B cell (primary cell): ENCODE results near the gene VRK2. TPM values are rescaled to one million over a fixed set of nuclear protein-coding genes. Genes with fewer than 3 reads are reported as not detected.

Source experiments
- ATAC-seq: fragments of 200-7000 bp; cut with Tn5 transposase; one replicate; pipeline ENCODE4 v1.10.0; 2021; ENCODE audit warnings: low read depth, mild to moderate bottlenecking, moderate number of reproducible peaks, moderate library complexity
- CTCF ChIA-PET: fragments of 350-600 bp; sonication (Branson Sonifier 250); formaldehyde crosslinking; loops from one replicate; lab custom pipeline; 2021; ENCODE audit warnings: antibody characterized with exemption, inconsistent platforms; lab: Charles Lee
- POLR2A ChIA-PET: fragments of 350-600 bp; sonication (Branson Sonifier 250); formaldehyde crosslinking; loops from one replicate; lab custom pipeline; 2021; ENCODE audit warnings: antibody characterized with exemption; lab: Charles Lee
- DNase-seq: peaks from one replicate; pipeline ENCODE4 v3.0.0; 2013
- H2AFZ ChIP-seq: 2 replicates; pipeline ENCODE4 v1.6.1; 2012; ENCODE audit warnings: mild to moderate bottlenecking, low read depth, low read length; ENCODE audit not compliant: insufficient read depth, poor library complexity, severe bottlenecking
- H3K27ac ChIP-seq, 2 donors: 1 replicate in 1 of 2; 2 replicates in 1 of 2; pipeline ENCODE4 v1.5.1; 2012 to 2013; ENCODE audit warnings: low read length in 2 of 2, mild to moderate bottlenecking in 2 of 2, moderate library complexity in 1 of 2
- H3K27me3 ChIP-seq, 4 experiments: fragments of 200-600 bp in 1 of 4; sonication (generic) in 1 of 4; replicated peaks in 1 of 4; 1 replicate in 2 of 4; 2 replicates in 2 of 4; pipeline versions ENCODE4 v1.6.1 to v1.7.0; 2013 to 2016; ENCODE audit warnings: low read length in 3 of 4, mild to moderate bottlenecking in 2 of 4, mixed read lengths in 1 of 4, moderate library complexity in 1 of 4; ENCODE audit not compliant: insufficient read depth in 4 of 4, control insufficient read depth in 3 of 4; ENCODE audit errors: control extremely low read depth in 1 of 4
- H3K36me3 ChIP-seq, 2 experiments: replicated peaks in 1 of 2; 1 replicate in 1 of 2; 2 replicates in 1 of 2; pipeline versions ENCODE4 v1.6.1 to v1.7.1; 2013; ENCODE audit warnings: low read length in 1 of 2; ENCODE audit not compliant: insufficient read depth in 2 of 2, control insufficient read depth in 1 of 2; ENCODE audit errors: control extremely low read depth in 1 of 2, extremely low read depth in 1 of 2
- H3K4me1 ChIP-seq, 2 donors: fragments of 200-600 bp in 1 of 2; sonication (generic) in 1 of 2; 1 replicate in 1 of 2; 2 replicates in 1 of 2; pipeline versions ENCODE4 v1.5.1 to v1.6.1; 2013 to 2017; ENCODE audit warnings: low read length in 2 of 2; ENCODE audit not compliant: control insufficient read depth in 2 of 2, insufficient read depth in 2 of 2
- H3K4me2 ChIP-seq: replicated peaks from 2 replicates; pipeline ENCODE3; 2012; ENCODE audit warnings: mild to moderate bottlenecking, low read depth, low read length; ENCODE audit not compliant: poor library complexity, severe bottlenecking
- H3K4me3 ChIP-seq, 5 experiments: fragments of 200-600 bp in 1 of 5; sonication (generic) in 1 of 5; 1 replicate in 3 of 5; 2 replicates in 2 of 5; pipeline versions ENCODE4 v1.5.1 to v1.7.0; 2011 to 2016; ENCODE audit warnings: low read length in 4 of 5, mild to moderate bottlenecking in 4 of 5, low read depth in 2 of 5, control low read depth in 1 of 5, moderate library complexity in 1 of 5; ENCODE audit not compliant: insufficient read depth in 1 of 5; ENCODE audit errors: control extremely low read depth in 1 of 5, extremely low read depth in 1 of 5
- H3K79me2 ChIP-seq: fragments of 200-600 bp; sonication (generic); one replicate; pipeline ENCODE4 v1.6.0; 2016; ENCODE audit warnings: low read length; ENCODE audit not compliant: control insufficient read depth, insufficient read depth
- H3K9ac ChIP-seq: fragments of 200-600 bp; sonication (generic); 2 replicates; pipeline ENCODE4 v1.6.1; 2017; ENCODE audit warnings: mild to moderate bottlenecking, low read length, moderate library complexity
- H3K9me3 ChIP-seq, 3 donors: one replicate each; pipeline versions ENCODE4 v1.6.1 to v1.7.1; 2013; ENCODE audit warnings: low read length in 2 of 3; ENCODE audit not compliant: control insufficient read depth in 2 of 3, insufficient read depth in 1 of 3; ENCODE audit errors: control extremely low read depth in 1 of 3
- H4K20me1 ChIP-seq: 2 replicates; pipeline ENCODE4 v1.6.0; 2012; ENCODE audit warnings: mild to moderate bottlenecking, low read length; ENCODE audit not compliant: insufficient read depth, control insufficient read depth, poor library complexity, severe bottlenecking
- H3K27ac Mint-ChIP-seq: one replicate; pipeline ENCODE4 v1.8.0; 2021; ENCODE audit warnings: mixed read lengths
- H3K27me3 Mint-ChIP-seq: one replicate; pipeline ENCODE4 v1.8.0; 2021; ENCODE audit warnings: mixed read lengths
- H3K4me1 Mint-ChIP-seq: one replicate; pipeline ENCODE4 v1.8.0; 2021; ENCODE audit warnings: mixed read lengths
- H3K4me3 Mint-ChIP-seq: one replicate; pipeline ENCODE4 v1.8.0; 2021; ENCODE audit warnings: mixed read lengths
- H3K9me3 Mint-ChIP-seq: one replicate; pipeline ENCODE4 v1.8.0; 2022; ENCODE audit warnings: mixed read lengths; ENCODE audit not compliant: insufficient read depth
- CTCF ChIP-seq: fragments of 200-600 bp; IDR thresholded peaks from one replicate; pipeline ENCODE4 v1.8.0; 2022; ENCODE audit warnings: antibody characterized with exemption, mild to moderate bottlenecking
- EZH2 ChIP-seq: IDR thresholded peaks from 2 replicates; pipeline ENCODE4 v1.6.1; 2012; ENCODE audit warnings: borderline replicate concordance, low read depth, mild to moderate bottlenecking, moderate library complexity, low read length; ENCODE audit not compliant: insufficient read depth, poor library complexity, severe bottlenecking
- WGBS: methylation state at CpG from one replicate; pipeline ENCODE4 v1.1.5; 2013; ENCODE audit warnings: missing lambda C conversion rate; ENCODE audit not compliant: insufficient coverage; 5-methylcytosine and 5-hydroxymethylcytosine counted together
- intact Hi-C: fragments of 100-400 bp; cut with micrococcal nuclease; formaldehyde crosslinking; loops from one replicate; pipeline ENCODE4 v1.10.0; 2022
- polyA plus RNA-seq: library from polyadenylated mRNA; depleted of rRNA; stranded (reverse); fragments of >200 nt; gene quantifications from 2 replicates; pipeline ENCODE4 v1.2.3, GENCODE V29; 2012
- total RNA-seq, 2 donors: library from RNA; stranded (reverse); fragments of 120-200 nt in 1 of 2; gene quantifications; 1 replicate in 1 of 2; 2 replicates in 1 of 2; pipeline versions ENCODE4 v1.2.3 to v1.2.4, GENCODE V29; 2013 to 2022

VRK2 gene
- total and polyA plus RNA-seq, 2 donors (not counting 1 experiment from before 2014, with no cell fraction given) = 10.2 to 35.5 TPM

- peaks cover 0 to 2% of the 10 kb centered on the region in 2 experiments for H3K36me3 ChIP-seq
- H3K4me3 ChIP-seq = peak overlapping the region in 1 of 5 experiments; percentile 5
- H3K9me3 ChIP-seq = no peaks in the 10 kb centered on the region
- no peak for ATAC-seq
- Mint-ChIP-seq H3K9me3 (no peaks in the 10 kb centered on the region), H3K4me3 (peak overlapping the region; percentile 38), H3K4me1 (peaks cover 53% of the 10 kb centered on the region), H3K27ac (peak overlapping the region; percentile 74), H3K27me3 (no peaks in the 10 kb centered on the region)
- POLR2A ChIA-PET = interaction anchor here (4.1 kb wide), 1 partner anchor 14 kb away, joined by 14 read pairs; the partner anchor contains the start of gene VRK2
- no CpG with 5 or more reads among the region's 1 CpG for WGBS
- no peaks in the 10 kb centered on the region for H3K27me3 ChIP-seq
- TF ChIP-seq CTCF = no peak
- no peak for TF ChIP-seq EZH2
- H4K20me1 ChIP-seq = no peaks in the 10 kb centered on the region
- intact Hi-C loops = loop anchor here (1.0 kb wide), 2 partner anchors 8 to 14 kb away; partner anchors contain the start of gene VRK2
- H3K79me2 ChIP-seq = peaks cover 4% of the 10 kb centered on the region
- CTCF ChIA-PET = no interaction called here
- DNase-seq = no peak
- H3K27ac ChIP-seq = no peak overlapping the region
- no peak overlapping the region for H2AFZ ChIP-seq
- H3K9ac ChIP-seq = no peak overlapping the region
- H3K4me1 ChIP-seq = peaks cover 27 to 35% of the 10 kb centered on the region in 2 donors
- H3K4me2 ChIP-seq = peak overlapping the region; percentile 64
Observed at GRCh38 chr2:58032764-58033080, 13.9 kb upstream of the VRK2 start.

- Histone ChIP-seq H3K4me2 (no peak overlapping the region), H3K27me3 (no peaks in the 10 kb centered on the region), H3K9ac (no peak overlapping the region), H3K27ac (no peak overlapping the region), H4K20me1 (no peaks in the 10 kb centered on the region), H3K36me3 (peaks cover 0 to 2% of the 10 kb centered on the region in 2 experiments), H3K9me3 (no peaks in the 10 kb centered on the region), H2AFZ (no peak overlapping the region), H3K4me3 (no peak overlapping the region), H3K79me2 (peaks cover 12% of the 10 kb centered on the region), H3K4me1 (peaks cover 29 to 39% of the 10 kb centered on the region in 2 donors)
- Mint-ChIP-seq H3K27ac (no peak overlapping the region), H3K4me3 (no peak overlapping the region), H3K9me3 (no peaks in the 10 kb centered on the region), H3K27me3 (no peaks in the 10 kb centered on the region), H3K4me1 (peaks cover 61% of the 10 kb centered on the region)
- ATAC-seq = no peak
- TF ChIP-seq EZH2 (no peak), CTCF (no peak)
- CTCF ChIA-PET = no interaction called here
- POLR2A ChIA-PET = interaction anchor here (4.1 kb wide), 1 partner anchor 13 kb away, joined by 14 read pairs; the partner anchor contains the start of gene VRK2
- no peak for DNase-seq
- intact Hi-C loops = no loop called here
Observed at GRCh38 chr2:58033530-58033929, 13.1 kb upstream of the VRK2 start.
